GM19455 (cell line): ENCODE measurements around the gene DUXB.
A peak's percentile ranks its signal among the peaks of the same experiment; 100 is the strongest.

ENCODE experiments used
- ATAC-seq: cut with Tn5 transposase; IDR thresholded peaks from one replicate; pipeline ENCODE4 v1.9.1; 2021; ENCODE audit not compliant: unreplicated experiment

Gene DUXB

GRCh38 chr16:75701361-75701760 is at the start of gene DUXB:
Gene DUXB (minus strand): TSS chr16:75701461. CDS start chr16:75701418, 43 bp downstream.
- ATAC-seq: no peak

- no peak for ATAC-seq
Measured at GRCh38 chr16:75750528-75750927, 49.3 kb upstream of the DUXB start.

GRCh38 chr16:75746359-75746758 is 45.1 kb upstream of the DUXB start:
- no peak for ATAC-seq

GRCh38 chr16:75745823-75746222 is 44.6 kb upstream of the DUXB start:
- peak; percentile 71 for ATAC-seq

- ATAC-seq: no peak
Measured at GRCh38 chr16:75745242-75745641, 44.0 kb upstream of the DUXB start.

- no peak for ATAC-seq
Measured at GRCh38 chr16:75742424-75743047, 41.3 kb upstream of the DUXB start.

- ATAC-seq: no peak
Measured at GRCh38 chr16:75733305-75734211, 32.3 kb upstream of the DUXB start.

GRCh38 chr16:75732871-75733270 is 31.6 kb upstream of the DUXB start:
- ATAC-seq: no peak

GRCh38 chr16:75727221-75727620 is 26.0 kb upstream of the DUXB start:
- no peak for ATAC-seq

- no peak for ATAC-seq
Measured at GRCh38 chr16:75726390-75726789, 25.1 kb upstream of the DUXB start, which contains the start of gene CPHXL. Gene CPHXL (minus strand): TSS chr16:75726490. CDS start chr16:75726442, 48 bp downstream.

GRCh38 chr16:75718452-75718851 is 17.2 kb upstream of the DUXB start:
- ATAC-seq: no peak

GRCh38 chr16:75714661-75715060 is 13.4 kb upstream of the DUXB start:
- no peak for ATAC-seq

- ATAC-seq: no peak
Measured at GRCh38 chr16:75710344-75710743, 9.1 kb upstream of the DUXB start.

GRCh38 chr16:75703306-75703705 is 2.0 kb upstream of the DUXB start:
- ATAC-seq: no peak

GRCh38 chr16:75702242-75702641 is 981 bp upstream of the DUXB start:
- no peak for ATAC-seq

- ATAC-seq: no peak
Measured at GRCh38 chr16:75697571-75697970, 3.7 kb downstream of the DUXB start.

GRCh38 chr16:75695708-75696107 is 5.6 kb downstream of the DUXB start:
- ATAC-seq: no peak

GRCh38 chr16:75687361-75687760 is 13.9 kb downstream of the DUXB start:
- ATAC-seq: no peak

GRCh38 chr16:75682308-75682707 is 19.0 kb downstream of the DUXB start:
- no peak for ATAC-seq

GRCh38 chr16:75679366-75679765 is 21.9 kb downstream of the DUXB start:
- no peak for ATAC-seq

- no peak for ATAC-seq
Measured at GRCh38 chr16:75676909-75677308, 24.4 kb downstream of the DUXB start, which contains the start of gene CPHXL2. Gene CPHXL2 (minus strand): TSS chr16:75677009. CDS start chr16:75676999, 10 bp downstream.

GRCh38 chr16:75667503-75667902 is 33.8 kb downstream of the DUXB start:
- no peak for ATAC-seq
